ENCODE data around the gene TECPR1. TPM values are rescaled to one million over a fixed set of nuclear protein-coding genes. Genes with fewer than 3 reads are reported as not detected.

The TECPR1 gene
- total and polyA plus RNA-seq, 4 donors: 16.7 to 73.6 (median 31.8) TPM

- Histone ChIP-seq H3K27me3 (ENCODE audit: control insufficient read depth in 3 of 3, insufficient read depth in 3 of 3, low read length in 2 of 3) (no peaks in the 10 kb centered on the region), H3K27ac (ENCODE audit: low read depth in 1 of 2, low read length in 1 of 2) (no peak overlapping the region), H3K4me3 (no peak overlapping the region), H3K9ac (ENCODE audit: insufficient read depth in 1 of 2, low read length in 2 of 2) (no peak overlapping the region), H3K9me3 (ENCODE audit: control insufficient read depth in 4 of 4, insufficient read depth in 3 of 4, low read length in 3 of 4) (no peaks in the 10 kb centered on the region), H3K4me1 (ENCODE audit: control insufficient read depth in 5 of 5, insufficient read depth in 5 of 5, low read length in 5 of 5) (peaks cover 0 to 3% (median 0%) of the 10 kb centered on the region in 5 donors), H3K36me3 (ENCODE audit: control insufficient read depth in 4 of 4, insufficient read depth in 4 of 4, low read length in 4 of 4) (peaks cover 0 to 32% (median 0%) of the 10 kb centered on the region in 4 donors)
- DNase-seq: no peak
- TF ChIP-seq CTCF (IDR thresholded peaks at IDR 0.05; ENCODE audit: control extremely low read depth, extremely low read depth): no peak
- no peak for ATAC-seq (ENCODE audit: insufficient read depth, low FRiP score)
- 94 to 97% methylated on average over 47 of the region's 47 CpGs for WGBS, 2 donors
These were observed 46.7 kb downstream of the TECPR1 start for GRCh38 chr7:98205162-98205845.

- no peak for DNase-seq
- Histone ChIP-seq H3K27me3 (ENCODE audit: control insufficient read depth in 3 of 3, insufficient read depth in 3 of 3, low read length in 2 of 3) (no peaks in the 10 kb centered on the region), H3K36me3 (ENCODE audit: control insufficient read depth in 4 of 4, insufficient read depth in 4 of 4, low read length in 4 of 4) (peaks cover 0 to 32% (median 0%) of the 10 kb centered on the region in 4 donors), H3K27ac (ENCODE audit: low read depth in 1 of 2, low read length in 1 of 2) (no peak overlapping the region), H3K4me1 (ENCODE audit: control insufficient read depth in 5 of 5, insufficient read depth in 5 of 5, low read length in 5 of 5) (peaks cover 0 to 3% (median 0%) of the 10 kb centered on the region in 5 donors), H3K9ac (ENCODE audit: insufficient read depth in 1 of 2, low read length in 2 of 2) (no peak overlapping the region), H3K9me3 (ENCODE audit: control insufficient read depth in 4 of 4, insufficient read depth in 3 of 4, low read length in 3 of 4) (no peaks in the 10 kb centered on the region), H3K4me3 (no peak overlapping the region)
- no peak for ATAC-seq (ENCODE audit: insufficient read depth, low FRiP score)
- no peak for TF ChIP-seq CTCF (IDR thresholded peaks at IDR 0.05; ENCODE audit: control extremely low read depth, extremely low read depth)
- WGBS, 2 donors: 73 to 91% methylated on average over 11 of the region's 11 CpGs
These were observed 47.4 kb downstream of the TECPR1 start for GRCh38 chr7:98204670-98205069.

- WGBS, 2 donors: 98% methylated on average over 18 of the region's 18 CpGs
- H3K9me3 ChIP-seq (ENCODE audit: control insufficient read depth in 4 of 4, insufficient read depth in 3 of 4, low read length in 3 of 4): no peaks in the 10 kb centered on the region
- ATAC-seq (ENCODE audit: insufficient read depth, low FRiP score) (no peak), DNase-seq (no peak)
- peaks cover 0 to 3% (median 0%) of the 10 kb centered on the region in 5 donors for H3K4me1 ChIP-seq (ENCODE audit: control insufficient read depth in 5 of 5, insufficient read depth in 5 of 5, low read length in 5 of 5)
- no peaks in the 10 kb centered on the region for H3K27me3 ChIP-seq (ENCODE audit: control insufficient read depth in 3 of 3, insufficient read depth in 3 of 3, low read length in 2 of 3)
- H3K27ac ChIP-seq (ENCODE audit: low read depth in 1 of 2, low read length in 1 of 2): no peak overlapping the region
- H3K9ac ChIP-seq (ENCODE audit: insufficient read depth in 1 of 2, low read length in 2 of 2): no peak overlapping the region
- H3K4me3 ChIP-seq: no peak overlapping the region
- peaks cover 0 to 30% (median 0%) of the 10 kb centered on the region in 4 donors for H3K36me3 ChIP-seq (ENCODE audit: control insufficient read depth in 4 of 4, insufficient read depth in 4 of 4, low read length in 4 of 4)
- no peak for TF ChIP-seq CTCF (IDR thresholded peaks at IDR 0.05; ENCODE audit: control extremely low read depth, extremely low read depth)
These were observed 47.9 kb downstream of the TECPR1 start for GRCh38 chr7:98203964-98204605.
